Measurements from ENCODE around the gene ABCB6.

GRCh38 chr2:219252900-219253752 lies 34.4 kb upstream of the ABCB6 start, which contains the start of gene TUBA4B:
- no peak for TF ChIP-seq CTCF (conservative IDR thresholded peaks at IDR 0.05 in 1 of 2, IDR thresholded peaks at IDR 0.05 in 1 of 2; ENCODE audit: extremely low read depth in 1 of 2, insufficient read depth in 1 of 2, low read depth in 1 of 2, low read length in 2 of 2)
- no peak for TF ChIP-seq EZH2 (IDR thresholded peaks at IDR 0.05; ENCODE audit: borderline replicate concordance, low read length)
